Kidney (tissue), 14 donors: ENCODE data around the gene LRRC49. TPM values are rescaled to one million over a fixed set of nuclear protein-coding genes. Genes with fewer than 3 reads are reported as not detected.

Experiments
- DNase-seq, 5 donors: peaks; one replicate each; pipeline ENCODE4 v3.0.0-alpha.2; 2013 to 2020
- FAIRE-seq: peaks from 2 replicates; lab custom pipeline; 2012; peaks lifted over from hg19 to GRCh38; lab: Jason Lieb, UNC
- H3K27ac ChIP-seq, 2 donors: one replicate each; pipeline ENCODE4 v1.7.0; 2013; ENCODE audit warnings: low read depth in 2 of 2, low read length in 2 of 2, inconsistent platforms in 1 of 2
- H3K27me3 ChIP-seq: one replicate; pipeline ENCODE4 v1.7.1; 2013; ENCODE audit warnings: low read length, inconsistent platforms; ENCODE audit not compliant: control insufficient read depth, insufficient read depth
- H3K36me3 ChIP-seq, 3 donors: one replicate each; pipeline versions ENCODE4 v1.7.0 to v1.7.1; 2013; ENCODE audit warnings: low read length in 3 of 3, control low read depth in 1 of 3, inconsistent platforms in 1 of 3; ENCODE audit not compliant: insufficient read depth in 3 of 3, control insufficient read depth in 2 of 3
- H3K4me1 ChIP-seq, 3 donors: one replicate each; pipeline versions ENCODE4 v1.7.0 to v1.7.1; 2013; ENCODE audit warnings: low read length in 3 of 3, inconsistent platforms in 1 of 3, low read depth in 1 of 3; ENCODE audit not compliant: control insufficient read depth in 2 of 3, insufficient read depth in 2 of 3
- H3K4me3 ChIP-seq, 3 donors: one replicate each; pipeline versions ENCODE4 v1.7.0 to v1.8.1; 2013; ENCODE audit warnings: low read length in 3 of 3, control low read depth in 1 of 3, inconsistent platforms in 1 of 3
- H3K9ac ChIP-seq, 3 donors: one replicate each; pipeline versions ENCODE4 v1.7.0 to v1.7.1; 2013; ENCODE audit warnings: low read length in 3 of 3, control low read depth in 1 of 3, inconsistent platforms in 1 of 3
- H3K9me3 ChIP-seq, 3 donors: one replicate each; pipeline versions ENCODE4 v1.7.0 to v1.7.1; 2013; ENCODE audit warnings: low read length in 3 of 3, control low read depth in 1 of 3, inconsistent platforms in 1 of 3; ENCODE audit not compliant: control insufficient read depth in 2 of 3, insufficient read depth in 1 of 3
- CTCF ChIP-seq: IDR thresholded peaks from 3 replicates; pipeline ENCODE4 v1.5.1; 2012; ENCODE audit warnings: mild to moderate bottlenecking, moderate library complexity, borderline replicate concordance; ENCODE audit not compliant: insufficient read depth; ENCODE audit errors: extremely low read depth
- intact Hi-C: fragments of 100-400 bp; cut with DNase I; formaldehyde crosslinking; loops from one replicate; pipeline ENCODE4 v1.11.1; 2022
- polyA plus RNA-seq: library from polyadenylated mRNA; stranded (reverse); fragments of 350-450 nt; fragmentation: Illumina TruSeq; extraction: RNeasy Lipid Tissue Mini Kit (QIAGEN cat#74804); gene quantifications from one replicate; pipeline ENCODE4 v1.2.3, GENCODE V29; 2014; ENCODE audit warnings: low read depth, low replicate concordance; ENCODE audit not compliant: insufficient read depth
- total RNA-seq: library from RNA; stranded (reverse); fragmentation: NEBNext Ultra II Directional; extraction: Animal tissue kit (Norgen Biotek cat#: 25700); gene quantifications from one replicate; pipeline ENCODE4 v1.2.1, GENCODE V29; 2021
- donor health status: control.
- donor health status: control.
- donor health status: control.
- donor health status: control.
- donor health status: control.
- donor health status: DM: yes; HTN: yes; CAD: no.
- donor health status: Normal renal cell carcinoma (clear cell type).

LRRC49 gene
- total and polyA plus RNA-seq, 2 donors from 2014 or later: 13.2 to 14.2 TPM

GRCh38 chr15:70962084-70962483 lies 69.5 kb downstream of the LRRC49 start:
- no peaks in the 10 kb centered on the region for H3K27me3 ChIP-seq
- TF ChIP-seq CTCF: no peak
- H3K9me3 ChIP-seq: no peaks in the 10 kb centered on the region
- no peak overlapping the region for H3K27ac ChIP-seq
- no peak overlapping the region for H3K4me3 ChIP-seq
- no peaks in the 10 kb centered on the region for H3K36me3 ChIP-seq
- FAIRE-seq: no peak
- no peak for DNase-seq
- H3K4me1 ChIP-seq: no peaks in the 10 kb centered on the region
- no peak overlapping the region for H3K9ac ChIP-seq
- intact Hi-C loops: no loop called here

- DNase-seq (no peak), FAIRE-seq (no peak)
- Histone ChIP-seq H3K4me1 (no peaks in the 10 kb centered on the region), H3K9ac (no peak overlapping the region), H3K4me3 (no peak overlapping the region), H3K27ac (no peak overlapping the region), H3K36me3 (no peaks in the 10 kb centered on the region), H3K9me3 (no peaks in the 10 kb centered on the region), H3K27me3 (no peaks in the 10 kb centered on the region)
- intact Hi-C loops: no loop called here
- no peak for TF ChIP-seq CTCF
Observed at GRCh38 chr15:70963199-70963598, 70.6 kb downstream of the LRRC49 start.

- intact Hi-C loops: no loop called here
- no peaks in the 10 kb centered on the region for H3K27me3 ChIP-seq
- DNase-seq: no peak
- no peak for TF ChIP-seq CTCF
- H3K9me3 ChIP-seq: no peaks in the 10 kb centered on the region
- H3K27ac ChIP-seq: no peak overlapping the region
- no peak for FAIRE-seq
- no peaks in the 10 kb centered on the region for H3K36me3 ChIP-seq
- H3K4me3 ChIP-seq: no peak overlapping the region
- no peak overlapping the region for H3K9ac ChIP-seq
- no peaks in the 10 kb centered on the region for H3K4me1 ChIP-seq
Observed at GRCh38 chr15:70964058-70964457, 71.4 kb downstream of the LRRC49 start.

- DNase-seq (no peak), FAIRE-seq (no peak)
- no peaks in the 10 kb centered on the region for H3K9me3 ChIP-seq
- H3K9ac ChIP-seq: no peak overlapping the region
- H3K4me3 ChIP-seq: no peak overlapping the region
- no peaks in the 10 kb centered on the region for H3K36me3 ChIP-seq
- H3K27ac ChIP-seq: no peak overlapping the region
- TF ChIP-seq CTCF: no peak
- no peaks in the 10 kb centered on the region for H3K4me1 ChIP-seq
- no peaks in the 10 kb centered on the region for H3K27me3 ChIP-seq
- intact Hi-C loops: no loop called here
Observed at GRCh38 chr15:70964686-70965085, 72.1 kb downstream of the LRRC49 start.
